Measurements from ENCODE around the gene POMC.

POMC gene

GRCh38 chr2:25112113-25112512 lies 56.3 kb downstream of the POMC start:
- no peak overlapping the region for H3K4me2 ChIP-seq (ENCODE audit: low read length)
- no peak overlapping the region for H3K9ac ChIP-seq (ENCODE audit: low read depth, low read length)
- peaks cover 7% of the 10 kb centered on the region for H3K27me3 ChIP-seq (ENCODE audit: control insufficient read depth, insufficient read depth, low read length)
- H3K4me3 ChIP-seq (ENCODE audit: low read length): no peak overlapping the region
- H3K9me3 ChIP-seq (replicated peaks; ENCODE audit: low read length): no peaks in the 10 kb centered on the region
- no peaks in the 10 kb centered on the region for H3K4me1 ChIP-seq (ENCODE audit: control insufficient read depth, insufficient read depth, low read length)
- no peaks in the 10 kb centered on the region for H3K36me3 ChIP-seq (ENCODE audit: insufficient read depth, low read length)
